ENCODE results near the gene C11orf42.

The C11orf42 gene, protein sequence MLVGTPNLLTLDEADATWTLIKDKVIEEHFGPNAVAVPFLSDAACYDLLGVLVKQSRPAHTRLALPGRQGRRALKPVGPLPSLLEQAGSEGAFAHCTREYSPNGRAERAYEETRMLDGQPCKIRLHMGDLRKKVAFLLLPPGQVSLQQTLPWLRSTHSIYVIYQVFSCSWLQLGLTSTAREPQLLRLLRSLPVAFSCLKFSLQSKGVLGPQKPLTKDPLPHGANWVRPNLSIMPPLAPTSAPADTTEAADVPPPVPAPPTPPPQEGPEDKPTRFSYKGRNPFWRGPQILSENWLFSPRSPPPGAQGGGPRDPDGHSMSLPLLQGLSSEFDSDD

DNA sequence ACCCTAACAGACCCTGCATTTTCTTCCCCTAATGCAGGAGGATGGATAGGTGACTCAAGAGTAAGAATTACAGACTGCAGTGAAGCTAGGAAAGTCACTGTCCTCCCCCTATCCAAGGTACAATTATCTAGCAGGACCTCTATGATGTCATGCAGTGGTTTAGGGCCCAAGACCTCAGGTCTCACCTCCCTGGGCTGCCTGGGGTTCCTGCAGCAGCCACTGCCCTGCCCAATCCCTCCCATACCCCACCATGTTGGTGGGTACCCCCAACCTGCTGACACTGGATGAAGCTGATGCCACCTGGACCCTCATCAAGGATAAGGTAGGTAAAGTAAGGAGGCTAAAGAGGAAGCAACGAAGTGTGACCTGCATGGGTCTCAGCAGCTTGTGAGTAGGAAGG, at the start of gene C11orf42:
C11orf42 (plus strand) TSS at position 192 of the 400 bp plus-strand sequence; CDS start at position 251, 59 bp downstream.
- no peak for DNase-seq

DNA sequence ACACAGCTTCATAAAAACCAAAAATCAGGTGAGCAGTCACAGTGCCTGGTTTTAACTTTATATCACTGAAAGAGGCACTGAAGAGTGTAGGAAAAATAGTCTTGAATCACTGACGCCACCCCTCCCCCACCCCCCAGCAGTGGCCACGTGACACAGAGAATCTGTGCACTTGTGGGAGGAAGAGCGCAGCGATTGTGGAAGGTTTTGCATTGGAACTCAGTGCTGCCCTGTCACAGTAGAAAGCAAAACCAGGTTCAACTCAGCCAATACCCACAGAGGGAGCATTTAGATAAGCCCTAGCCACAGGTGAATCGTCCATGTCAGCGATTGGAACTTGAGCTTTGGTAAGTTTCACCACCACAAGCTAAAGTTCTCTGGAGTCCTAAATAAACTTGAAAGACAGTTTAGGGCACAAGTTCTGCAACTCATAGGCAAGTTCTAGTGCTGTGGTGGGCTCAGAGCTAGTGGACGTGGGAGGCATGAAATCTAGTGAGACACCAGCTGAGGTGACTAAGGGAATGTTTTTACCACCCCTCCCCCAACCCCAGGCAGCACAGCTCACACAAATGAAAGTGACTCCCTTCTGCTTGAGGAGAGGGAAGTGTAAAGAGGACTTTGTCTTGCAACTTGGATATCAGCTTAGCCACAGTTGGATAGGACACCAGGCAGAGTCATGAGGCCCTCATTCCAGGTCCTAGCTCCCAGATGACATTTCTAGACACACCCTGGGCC, 48.6 kb upstream of the C11orf42 start:
- DNase-seq: no peak

GRCh38 chr11:6170226-6170625, 35.1 kb upstream of the C11orf42 start, which contains the start of gene OR52B2:
TSS of gene OR52B2 (minus strand) at chr11:6170326. CDS start at chr11:6170326, 0 bp downstream.
- DNase-seq: no peak

GRCh38 chr11:6175440-6175839, 29.9 kb upstream of the C11orf42 start:
- DNase-seq: no peak

GRCh38 chr11:6191742-6192141, 13.6 kb upstream of the C11orf42 start:
- DNase-seq: no peak

GRCh38 chr11:6194065-6194581, 11.2 kb upstream of the C11orf42 start:
- DNase-seq: no peak

- DNase-seq: no peak
Observed at GRCh38 chr11:6196396-6196795, 9.0 kb upstream of the C11orf42 start.

- DNase-seq: no peak
Observed at GRCh38 chr11:6197466-6198200, 7.7 kb upstream of the C11orf42 start.

DNA sequence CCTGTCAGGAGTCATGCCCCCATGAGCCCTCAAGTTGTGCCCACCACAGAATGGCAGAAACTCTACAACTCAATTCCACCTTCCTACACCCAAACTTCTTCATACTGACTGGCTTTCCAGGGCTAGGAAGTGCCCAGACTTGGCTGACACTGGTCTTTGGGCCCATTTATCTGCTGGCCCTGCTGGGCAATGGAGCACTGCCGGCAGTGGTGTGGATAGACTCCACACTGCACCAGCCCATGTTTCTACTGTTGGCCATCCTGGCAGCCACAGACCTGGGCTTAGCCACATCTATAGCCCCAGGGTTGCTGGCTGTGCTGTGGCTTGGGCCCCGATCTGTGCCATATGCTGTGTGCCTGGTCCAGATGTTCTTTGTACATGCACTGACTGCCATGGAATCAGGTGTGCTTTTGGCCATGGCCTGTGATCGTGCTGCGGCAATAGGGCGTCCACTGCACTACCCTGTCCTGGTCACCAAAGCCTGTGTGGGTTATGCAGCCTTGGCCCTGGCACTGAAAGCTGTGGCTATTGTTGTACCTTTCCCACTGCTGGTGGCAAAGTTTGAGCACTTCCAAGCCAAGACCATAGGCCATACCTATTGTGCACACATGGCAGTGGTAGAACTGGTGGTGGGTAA, 6.1 kb upstream of the C11orf42 start, which contains the start of gene OR52W1:
OR52W1 (plus strand) TSS at position 51 of the 637 bp plus-strand sequence; CDS start at position 51, 0 bp downstream.
- no peak for DNase-seq

- DNase-seq: no peak
Observed at GRCh38 chr11:6200975-6201374, 4.4 kb upstream of the C11orf42 start.

- DNase-seq: no peak
Observed at GRCh38 chr11:6201481-6201880, 3.9 kb upstream of the C11orf42 start.

DNA sequence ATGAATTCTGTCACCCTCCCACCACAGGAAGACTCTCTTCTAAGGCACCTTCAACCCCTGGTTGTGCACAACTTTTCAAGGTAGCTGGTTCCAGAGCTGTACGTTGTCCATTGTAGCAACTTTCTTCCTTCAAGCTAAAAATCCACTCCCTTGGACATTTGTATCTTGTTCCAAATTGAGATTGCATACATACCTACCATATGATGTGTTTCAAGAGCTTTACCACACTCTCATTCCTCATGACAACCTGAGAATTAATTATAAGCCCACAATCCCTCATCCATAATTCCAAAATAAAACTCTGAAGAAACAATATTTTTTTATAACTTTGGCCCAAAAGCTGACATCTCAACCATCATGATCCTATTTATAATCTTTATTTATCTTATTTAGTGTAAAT, 3.3 kb upstream of the C11orf42 start:
- no peak for DNase-seq

DNA sequence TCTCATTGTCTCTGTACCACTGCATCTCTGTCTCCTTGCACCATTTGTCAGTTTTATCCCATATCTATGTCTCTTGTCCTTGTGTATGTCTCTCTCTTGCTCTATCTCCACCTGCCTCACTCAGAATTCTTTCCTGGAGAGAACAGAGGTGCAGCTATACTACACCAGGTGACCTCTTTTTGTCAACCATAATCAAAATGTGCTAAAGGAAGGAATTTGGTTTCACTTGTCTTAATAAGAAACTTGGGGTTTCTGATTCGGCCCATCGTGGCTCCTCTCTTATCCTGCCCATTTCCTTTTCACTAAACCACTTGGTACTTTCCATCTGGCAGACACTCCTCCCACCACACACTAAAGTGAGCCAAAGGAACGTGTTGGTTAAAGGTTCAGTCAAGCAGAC, 2.0 kb upstream of the C11orf42 start:
- DNase-seq: no peak

DNA sequence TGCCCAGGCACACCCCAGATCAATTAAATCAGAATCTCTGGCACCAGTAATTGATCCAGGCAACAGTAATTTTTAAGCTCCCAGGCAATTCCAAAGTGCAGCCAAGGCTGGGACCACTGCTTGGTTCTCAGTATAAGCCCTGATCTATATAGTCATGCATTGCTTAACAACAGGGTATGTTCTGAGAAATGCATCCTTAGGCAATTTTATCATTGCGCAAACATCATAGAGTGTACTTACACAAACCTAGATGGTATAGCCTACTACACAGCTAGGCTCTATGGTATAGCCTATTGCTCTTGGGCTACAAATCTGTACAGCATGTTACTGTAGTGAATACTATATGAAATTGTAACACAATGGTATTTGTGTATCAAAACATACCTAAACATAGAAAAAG, 651 bp upstream of the C11orf42 start:
- DNase-seq: no peak

DNA sequence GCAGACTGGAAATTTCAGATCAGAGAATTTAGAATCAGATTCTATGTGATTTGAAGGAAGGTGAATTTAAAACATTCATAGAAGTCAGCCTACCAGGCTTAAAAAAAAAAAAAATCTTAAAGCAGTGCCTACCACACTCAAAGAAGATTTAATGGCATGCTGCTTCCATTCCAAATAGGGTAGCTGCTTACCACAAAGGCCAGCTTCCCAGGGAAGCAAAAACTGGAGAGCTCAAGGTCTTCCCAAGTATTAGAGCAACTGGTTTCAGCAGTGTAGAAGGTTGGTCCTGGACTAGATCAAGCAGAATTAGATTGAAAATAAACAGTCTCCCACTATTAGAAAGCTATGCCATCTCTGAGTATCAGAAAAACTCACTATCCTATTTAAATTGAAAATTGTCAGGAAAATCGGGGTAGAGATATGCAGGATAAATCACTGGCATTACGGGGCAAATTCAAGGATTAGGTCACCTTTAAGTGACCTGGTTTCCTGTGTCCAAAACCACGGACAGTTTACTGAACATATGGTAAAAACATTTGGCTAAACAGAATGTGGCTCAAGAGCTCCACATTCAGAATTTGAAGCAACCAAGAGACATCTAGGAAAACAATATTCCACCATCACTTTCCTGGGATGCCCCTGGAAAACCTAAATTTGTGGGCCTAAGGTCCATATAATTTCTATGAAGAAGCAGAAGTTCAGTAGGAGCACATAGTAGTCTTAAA, 1.3 kb downstream of the C11orf42 start:
- DNase-seq: no peak

- no peak for DNase-seq
Observed at GRCh38 chr11:6209801-6210200, 4.4 kb downstream of the C11orf42 start.

DNA sequence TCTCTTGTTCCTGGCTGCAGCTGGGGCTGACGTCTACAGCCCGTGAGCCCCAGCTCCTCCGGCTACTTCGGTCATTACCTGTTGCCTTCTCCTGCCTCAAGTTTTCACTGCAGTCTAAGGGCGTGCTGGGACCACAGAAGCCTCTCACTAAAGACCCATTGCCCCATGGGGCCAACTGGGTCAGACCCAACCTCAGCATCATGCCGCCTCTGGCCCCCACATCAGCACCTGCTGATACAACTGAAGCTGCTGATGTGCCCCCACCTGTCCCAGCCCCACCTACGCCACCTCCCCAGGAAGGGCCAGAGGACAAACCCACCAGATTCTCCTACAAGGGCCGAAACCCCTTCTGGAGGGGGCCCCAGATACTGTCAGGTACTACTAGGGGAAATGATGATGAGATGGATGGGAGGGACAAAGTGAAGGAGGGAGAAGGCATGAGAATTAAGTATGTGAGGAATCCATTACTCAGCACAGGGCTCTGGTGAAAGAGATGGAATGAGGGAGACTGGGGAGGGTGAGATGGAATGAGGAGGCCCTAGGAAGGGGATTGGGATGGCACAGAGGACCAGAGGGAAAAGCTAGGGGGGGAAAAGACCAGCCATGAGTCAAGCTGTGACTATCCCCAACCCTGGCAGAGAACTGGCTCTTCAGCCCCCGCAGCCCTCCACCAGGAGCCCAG, 5.1 kb downstream of the C11orf42 start:
- DNase-seq: no peak

GRCh38 chr11:6214530-6214929, 9.2 kb downstream of the C11orf42 start:
- no peak for DNase-seq

GRCh38 chr11:6216501-6216900, 11.1 kb downstream of the C11orf42 start:
- no peak for DNase-seq

GRCh38 chr11:6217722-6218121, 12.4 kb downstream of the C11orf42 start:
- no peak for DNase-seq

DNA sequence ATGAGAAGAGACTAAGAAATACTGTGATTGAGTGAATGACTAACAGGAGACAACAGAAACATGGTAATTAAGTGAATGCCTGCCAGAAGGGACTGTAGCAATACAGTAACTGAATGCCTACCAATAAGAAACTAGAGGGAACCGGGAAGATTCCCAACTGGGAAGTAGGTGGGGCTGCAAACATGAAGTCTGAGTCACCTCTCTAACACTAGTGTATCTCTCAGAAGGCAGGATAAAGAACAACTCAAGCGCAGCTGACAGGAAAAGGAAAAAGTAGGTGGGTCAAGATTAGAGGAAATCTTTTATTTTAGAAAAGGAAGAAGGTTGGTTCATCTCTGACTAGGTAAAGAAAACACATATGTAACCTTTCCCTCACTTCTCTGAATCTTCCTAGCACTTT, 14.0 kb downstream of the C11orf42 start:
- DNase-seq: no peak

Data from activated T-cell treated with anti-CD3 and anti-CD28 coated beads, Interleukin-2, amount 50 U/mL, for 1 hour (primary cell).